Retinal pigment epithelial cell (primary cell): ENCODE data around the gene MYO1C.

Experiments
- DNase-seq: peaks from one replicate; pipeline ENCODE4 v3.0.0-alpha.2; 2010; ENCODE audit warnings: low read depth
- H3K4me3 ChIP-seq: 2 replicates; pipeline ENCODE4 v1.5.1; 2011; ENCODE audit warnings: mild to moderate bottlenecking, low read length, control low read depth, moderate library complexity
- TF ChIP-seq, protein P1 (sequence below): conservative IDR thresholded peaks from 2 replicates; pipeline ENCODE4 v1.5.1; 2011; ENCODE audit warnings: low read depth, low read length, control low read depth, inconsistent platforms

Gene MYO1C

DNA sequence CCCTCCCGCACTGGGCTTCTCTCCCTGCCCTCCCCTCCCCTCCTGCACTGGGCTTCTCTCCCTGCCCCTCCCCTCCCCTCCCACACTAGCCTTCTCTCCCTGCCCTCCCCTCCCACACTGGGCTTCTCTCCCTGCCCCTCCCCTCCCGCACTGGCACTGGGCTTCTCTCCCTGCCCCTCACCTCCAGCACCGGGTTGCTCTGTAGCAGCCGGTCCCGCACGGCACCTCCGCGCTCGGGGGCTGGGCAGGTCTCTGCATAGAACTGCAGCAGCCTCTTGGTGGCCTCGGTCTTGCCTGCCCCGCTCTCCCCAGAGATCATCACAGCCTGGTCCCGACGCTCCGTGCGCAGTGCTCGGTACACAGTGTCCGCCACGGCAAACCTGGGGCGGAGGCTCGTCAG, 9.8 kb downstream of the MYO1C start:
- DNase-seq = no peak
- TF ChIP-seq, protein P1, sequence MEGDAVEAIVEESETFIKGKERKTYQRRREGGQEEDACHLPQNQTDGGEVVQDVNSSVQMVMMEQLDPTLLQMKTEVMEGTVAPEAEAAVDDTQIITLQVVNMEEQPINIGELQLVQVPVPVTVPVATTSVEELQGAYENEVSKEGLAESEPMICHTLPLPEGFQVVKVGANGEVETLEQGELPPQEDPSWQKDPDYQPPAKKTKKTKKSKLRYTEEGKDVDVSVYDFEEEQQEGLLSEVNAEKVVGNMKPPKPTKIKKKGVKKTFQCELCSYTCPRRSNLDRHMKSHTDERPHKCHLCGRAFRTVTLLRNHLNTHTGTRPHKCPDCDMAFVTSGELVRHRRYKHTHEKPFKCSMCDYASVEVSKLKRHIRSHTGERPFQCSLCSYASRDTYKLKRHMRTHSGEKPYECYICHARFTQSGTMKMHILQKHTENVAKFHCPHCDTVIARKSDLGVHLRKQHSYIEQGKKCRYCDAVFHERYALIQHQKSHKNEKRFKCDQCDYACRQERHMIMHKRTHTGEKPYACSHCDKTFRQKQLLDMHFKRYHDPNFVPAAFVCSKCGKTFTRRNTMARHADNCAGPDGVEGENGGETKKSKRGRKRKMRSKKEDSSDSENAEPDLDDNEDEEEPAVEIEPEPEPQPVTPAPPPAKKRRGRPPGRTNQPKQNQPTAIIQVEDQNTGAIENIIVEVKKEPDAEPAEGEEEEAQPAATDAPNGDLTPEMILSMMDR = no peak
- no peak overlapping the region for H3K4me3 ChIP-seq

DNA sequence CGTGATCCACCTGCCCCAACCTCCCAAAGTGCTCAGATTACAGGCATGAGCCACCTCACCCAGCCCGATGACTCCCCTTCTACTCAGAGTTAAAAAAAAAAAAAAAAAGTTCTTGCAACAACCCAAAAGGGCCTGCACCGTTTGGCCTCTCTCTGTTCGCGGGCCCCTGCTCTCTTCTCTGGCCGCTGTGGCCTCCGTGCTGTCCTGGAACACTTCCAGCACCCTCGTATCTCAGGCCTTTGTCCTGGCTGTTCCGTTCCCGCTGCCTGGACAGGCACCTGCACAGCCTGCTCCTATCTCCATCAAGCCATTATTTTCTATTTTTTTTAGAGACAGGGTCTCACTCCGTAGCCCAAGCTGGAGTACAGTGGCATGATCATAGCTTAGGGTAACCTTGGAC, 10.8 kb downstream of the MYO1C start:
- TF ChIP-seq, protein P1 = no peak
- no peak overlapping the region for H3K4me3 ChIP-seq
- no peak for DNase-seq

DNA sequence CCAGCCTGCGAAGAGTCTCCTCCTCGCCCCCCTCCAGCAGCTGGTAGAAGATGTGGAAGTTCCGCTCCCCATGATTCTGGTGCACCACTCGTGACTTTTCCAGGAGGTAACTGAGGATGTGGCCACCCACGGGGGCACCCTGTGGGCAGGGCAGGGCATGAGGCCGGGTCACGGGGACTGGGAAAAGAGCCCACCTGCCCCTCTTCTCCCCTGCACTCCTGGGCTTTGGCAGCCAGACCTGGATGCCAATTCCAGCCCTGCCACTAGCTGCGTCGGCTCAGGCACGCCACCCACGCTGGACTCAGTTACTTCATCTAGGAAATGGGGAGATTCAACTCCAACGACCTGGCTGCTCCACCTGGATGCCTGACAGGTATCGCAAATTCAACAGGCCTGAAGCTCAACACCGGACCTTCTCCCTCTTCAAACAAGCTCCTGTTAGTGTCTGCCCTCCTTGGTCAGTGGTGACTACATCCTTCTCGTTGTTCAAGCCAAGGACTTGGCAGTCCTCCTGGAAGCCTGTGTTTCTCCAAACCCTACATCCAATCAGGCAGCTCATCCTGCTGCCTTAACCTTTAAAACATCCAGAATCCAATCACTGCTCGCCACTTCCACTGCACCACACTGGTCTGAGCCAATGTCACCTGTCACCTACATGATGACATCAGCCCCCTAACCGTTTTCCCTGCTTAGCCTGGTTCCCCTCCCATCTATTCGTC, 11.6 kb downstream of the MYO1C start:
- TF ChIP-seq, protein P1 = no peak
- DNase-seq = no peak

DNA sequence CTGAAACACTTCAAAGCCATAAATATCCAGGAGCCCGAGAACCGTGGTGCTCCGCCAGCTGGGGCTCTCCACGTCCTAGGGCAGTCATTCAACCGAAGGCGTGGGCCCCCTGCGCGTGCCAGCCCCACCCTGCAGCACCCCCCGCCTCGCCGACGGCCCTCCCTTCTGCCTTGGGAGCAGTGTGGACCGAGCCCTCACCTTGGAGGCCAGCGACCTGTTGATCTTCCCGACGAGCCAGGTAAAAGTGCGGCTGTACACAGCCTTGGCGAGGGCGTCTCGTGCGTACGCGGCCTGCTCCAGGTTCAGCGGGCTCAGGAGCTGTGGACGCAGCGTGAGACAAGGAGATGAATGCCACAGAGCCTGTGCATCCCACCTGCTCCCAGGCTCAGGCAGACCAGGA, 14.1 kb downstream of the MYO1C start:
- DNase-seq = no peak
- TF ChIP-seq, protein P1 = no peak
- H3K4me3 ChIP-seq = no peak overlapping the region

More for the DNA sequence above, 11.6 kb downstream of the MYO1C start:
- H3K4me3 ChIP-seq = no peak overlapping the region

DNA sequence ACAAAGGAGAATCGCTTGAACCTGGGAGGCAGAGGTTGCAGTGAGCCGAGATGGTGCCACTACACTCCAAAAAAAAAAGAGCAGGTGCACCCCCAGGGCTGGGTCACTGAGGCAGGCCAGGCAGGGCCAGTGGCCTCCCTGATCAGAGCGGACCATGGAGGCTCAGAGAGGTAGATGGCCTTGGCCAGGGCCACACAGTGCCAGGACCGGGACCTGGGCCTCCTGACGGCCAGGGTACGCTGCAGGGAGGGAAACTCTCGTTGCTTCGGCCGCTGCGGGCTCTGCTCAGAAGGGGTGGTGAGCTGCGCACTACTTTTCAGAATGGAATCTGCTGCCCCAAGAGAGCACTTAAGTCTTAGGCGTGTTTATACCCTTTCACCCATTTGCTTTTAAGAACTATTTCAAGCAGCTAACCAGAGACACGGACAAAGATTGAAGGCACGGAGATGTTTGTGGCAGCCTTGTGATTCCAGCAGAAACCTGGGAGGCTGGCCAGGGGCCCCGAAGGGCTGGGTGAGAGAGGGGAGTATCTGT, 17.1 kb downstream of the MYO1C start:
- no peak overlapping the region for H3K4me3 ChIP-seq
- DNase-seq = no peak
- TF ChIP-seq, protein P1 = no peak

DNA sequence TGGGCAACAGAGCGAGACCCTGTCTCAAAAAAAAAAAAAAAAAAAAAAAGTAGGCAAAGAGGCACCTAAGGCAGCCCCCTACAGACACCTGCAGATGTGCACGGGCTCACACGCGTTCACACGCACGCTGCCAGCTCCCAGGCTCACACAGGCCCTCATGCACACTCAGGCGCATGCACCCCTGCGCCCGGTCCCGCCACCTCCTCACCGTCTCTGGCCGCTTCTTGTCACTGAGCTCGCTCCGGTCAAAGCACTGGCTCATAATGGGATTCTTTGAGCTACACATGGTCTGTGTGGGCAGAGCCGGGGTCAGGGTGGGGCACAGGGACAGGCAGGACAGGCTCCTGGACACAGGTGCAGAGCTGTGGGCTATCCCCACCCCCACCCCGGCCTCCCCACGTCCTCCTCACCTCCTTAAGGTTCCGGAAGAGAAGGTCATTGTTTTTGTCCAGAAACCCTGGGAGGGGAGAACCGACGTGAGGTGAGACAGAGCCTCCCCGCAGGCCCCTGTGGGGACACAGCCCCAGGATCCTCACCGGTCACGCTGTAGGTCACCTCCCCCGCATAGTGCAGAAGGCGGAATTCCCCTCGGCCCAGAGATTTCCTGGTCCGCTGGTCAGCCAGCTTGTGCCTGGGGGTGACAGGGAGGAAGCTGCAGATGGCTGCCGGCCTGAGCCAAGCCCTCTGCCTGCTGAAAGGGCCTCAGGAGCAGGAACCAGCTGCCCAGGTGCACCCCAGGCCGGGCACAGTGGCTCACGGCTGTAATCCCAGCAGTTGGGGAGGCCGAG, 17.9 kb downstream of the MYO1C start:
- H3K4me3 ChIP-seq = no peak overlapping the region
- TF ChIP-seq, protein P1 = no peak
- no peak for DNase-seq
